Stimulated activated CD4-positive, alpha-beta T cell treated with anti-CD3 and anti-CD28 coated beads, Interleukin-4, amount 100 ng/mL, for 24 hours (primary cell): ENCODE results near the gene PXMP2.
A peak's percentile ranks its signal among the peaks of the same experiment; 100 is the strongest.

Experiments
- DNase-seq: peaks from one replicate; pipeline ENCODE4 v3.0.0-alpha.2; 2020

The PXMP2 gene

GRCh38 chr12:132698341-132698740, 11.0 kb downstream of the PXMP2 start:
- no peak for DNase-seq

DNA sequence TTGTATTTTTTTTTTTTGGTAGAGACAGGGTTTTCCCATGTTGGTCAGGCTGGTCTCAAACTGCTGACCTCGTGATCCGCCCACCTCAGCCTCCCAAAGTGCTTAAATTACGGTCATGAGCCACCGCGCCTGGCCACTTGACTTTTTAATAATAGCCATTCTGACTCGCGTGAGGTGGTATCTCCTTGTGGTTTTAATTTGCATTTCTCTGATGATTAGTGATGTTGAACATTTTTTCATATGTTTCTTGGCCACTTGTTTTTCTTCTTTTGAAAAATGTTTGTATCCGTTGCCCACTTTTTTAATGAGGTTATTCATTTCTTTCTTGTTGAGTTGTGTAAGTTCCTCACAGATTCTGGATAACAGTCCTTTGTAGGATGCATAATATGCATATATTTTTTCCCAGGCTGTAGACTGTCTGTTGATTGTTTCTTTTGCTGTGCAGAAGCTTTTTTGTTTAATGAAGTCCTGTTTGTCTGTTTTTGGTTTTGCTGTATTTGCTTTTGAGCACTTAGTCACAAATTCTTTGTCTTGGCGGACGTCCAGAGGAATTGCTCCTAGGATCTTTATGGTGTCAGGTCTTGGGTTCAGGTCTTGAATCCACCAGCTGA, 12.9 kb downstream of the PXMP2 start:
- DNase-seq, result no peak

DNA sequence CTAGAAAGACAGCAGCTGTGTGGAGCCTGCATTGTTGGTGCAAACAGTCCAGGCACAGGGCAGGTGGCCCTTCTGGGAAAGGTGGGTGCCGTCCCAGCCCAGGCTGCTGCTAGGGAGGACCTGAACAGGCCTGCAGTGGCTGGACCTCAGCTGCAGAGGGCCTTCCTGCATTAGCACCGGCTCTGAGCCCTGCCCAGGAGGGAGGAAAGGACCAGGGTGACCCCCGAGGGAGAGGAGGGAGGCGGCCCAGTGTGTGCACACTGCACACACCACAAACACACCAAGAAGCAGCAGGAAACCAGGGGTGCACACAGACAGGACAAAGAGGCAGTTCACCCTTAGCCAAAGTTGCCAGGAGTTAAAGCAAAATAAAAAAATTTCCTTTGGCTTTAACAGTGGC, 15.3 kb downstream of the PXMP2 start:
- DNase-seq, result no peak

DNA sequence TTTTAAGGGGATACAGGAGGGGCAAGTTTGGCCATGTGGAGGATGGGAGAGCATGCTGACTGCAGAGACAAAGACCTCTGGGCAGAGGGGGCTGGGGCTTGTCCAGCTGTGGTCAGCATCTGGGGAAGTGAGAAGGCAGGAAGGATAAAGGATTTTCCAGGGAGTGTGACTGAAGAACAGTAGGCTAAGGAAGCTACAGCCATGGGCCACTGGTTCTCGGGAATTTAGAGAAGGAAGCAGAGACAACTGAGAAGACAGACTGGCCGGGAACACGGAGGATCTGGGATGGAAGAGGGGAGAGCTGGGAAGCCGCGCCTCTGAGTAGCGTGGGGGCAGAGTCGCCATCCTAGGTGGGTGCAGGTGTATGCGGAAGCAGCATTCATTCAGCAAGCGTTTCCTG, 16.3 kb downstream of the PXMP2 start:
- DNase-seq, result no peak

- DNase-seq, result no peak
These were observed 19.9 kb downstream of the PXMP2 start for GRCh38 chr12:132707241-132707640.

DNA sequence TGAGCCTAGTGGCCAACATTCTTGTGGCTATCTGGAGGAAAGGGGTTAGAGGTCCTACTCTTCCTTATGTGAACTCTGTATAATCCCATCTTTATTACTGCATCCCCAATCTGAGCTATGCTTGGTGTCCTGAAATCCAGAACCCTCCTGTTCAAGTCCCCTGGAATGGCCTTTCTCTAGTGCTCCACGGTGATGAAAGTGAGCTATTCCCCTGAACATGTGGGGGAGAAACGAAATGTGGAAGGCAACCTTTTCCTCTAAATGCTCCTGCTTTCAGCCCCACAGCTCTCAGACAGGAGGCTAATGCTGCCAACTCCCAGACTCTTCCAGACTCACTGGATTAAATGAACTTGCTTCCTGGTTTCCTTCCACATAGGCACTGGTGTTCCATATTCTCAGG, 20.8 kb downstream of the PXMP2 start:
- DNase-seq, result no peak

DNA sequence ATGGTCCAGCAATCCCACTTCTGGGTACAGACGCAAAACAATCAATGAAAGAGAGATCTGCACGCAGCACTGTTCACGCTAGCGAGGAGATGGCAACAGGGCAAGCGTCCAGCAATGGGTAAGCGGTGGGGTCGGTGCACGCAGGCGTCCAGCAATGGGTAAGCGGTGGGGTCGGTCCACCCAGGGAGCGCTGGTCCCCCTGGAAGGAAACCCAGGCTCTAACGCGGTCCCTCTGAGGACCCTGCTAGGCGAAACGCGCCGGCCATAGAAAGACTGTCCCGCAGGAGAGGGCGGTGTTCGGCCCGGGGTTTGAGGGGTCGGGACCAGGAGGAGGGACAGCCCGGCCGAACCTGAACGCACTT, 22.6 kb downstream of the PXMP2 start:
- no peak for DNase-seq

DNA sequence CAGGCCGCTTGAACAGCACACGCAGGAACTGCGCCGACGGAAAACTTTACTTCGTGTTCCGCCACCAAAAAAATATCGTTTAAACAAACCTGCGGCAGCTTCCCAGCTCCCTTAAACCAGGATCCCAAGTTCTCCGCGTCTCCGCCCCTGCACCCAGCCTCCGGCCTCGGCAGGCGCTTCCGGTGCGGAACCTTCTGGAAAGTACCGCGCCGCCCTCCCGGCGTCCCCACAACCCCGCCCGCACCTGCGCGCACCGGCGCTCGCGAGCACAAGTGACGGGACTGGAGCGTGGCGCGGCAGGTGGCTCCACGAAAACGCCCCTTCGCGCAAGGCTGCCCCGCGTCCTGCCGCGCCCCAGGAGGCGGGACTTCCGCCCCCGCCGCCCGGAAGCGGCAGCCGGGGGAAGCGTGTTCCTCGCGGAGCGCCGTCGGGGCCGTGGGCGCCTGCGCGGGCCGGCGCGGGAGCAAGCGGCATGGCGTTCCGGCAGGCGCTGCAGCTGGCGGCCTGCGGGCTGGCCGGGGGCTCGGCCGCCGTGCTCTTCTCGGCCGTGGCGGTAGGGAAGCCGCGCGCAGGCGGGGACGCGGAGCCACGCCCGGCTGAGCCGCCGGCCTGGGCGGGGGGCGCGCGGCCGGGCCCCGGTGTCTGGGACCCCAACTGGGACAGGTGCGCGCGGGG, 23.2 kb downstream of the PXMP2 start, which contains the start of gene PGAM5:
Gene PGAM5 (plus strand): TSS at position 438 of the 675 bp plus-strand sequence. CDS start 35 bp downstream, at position 473.
- peak; percentile 87 for DNase-seq

DNA sequence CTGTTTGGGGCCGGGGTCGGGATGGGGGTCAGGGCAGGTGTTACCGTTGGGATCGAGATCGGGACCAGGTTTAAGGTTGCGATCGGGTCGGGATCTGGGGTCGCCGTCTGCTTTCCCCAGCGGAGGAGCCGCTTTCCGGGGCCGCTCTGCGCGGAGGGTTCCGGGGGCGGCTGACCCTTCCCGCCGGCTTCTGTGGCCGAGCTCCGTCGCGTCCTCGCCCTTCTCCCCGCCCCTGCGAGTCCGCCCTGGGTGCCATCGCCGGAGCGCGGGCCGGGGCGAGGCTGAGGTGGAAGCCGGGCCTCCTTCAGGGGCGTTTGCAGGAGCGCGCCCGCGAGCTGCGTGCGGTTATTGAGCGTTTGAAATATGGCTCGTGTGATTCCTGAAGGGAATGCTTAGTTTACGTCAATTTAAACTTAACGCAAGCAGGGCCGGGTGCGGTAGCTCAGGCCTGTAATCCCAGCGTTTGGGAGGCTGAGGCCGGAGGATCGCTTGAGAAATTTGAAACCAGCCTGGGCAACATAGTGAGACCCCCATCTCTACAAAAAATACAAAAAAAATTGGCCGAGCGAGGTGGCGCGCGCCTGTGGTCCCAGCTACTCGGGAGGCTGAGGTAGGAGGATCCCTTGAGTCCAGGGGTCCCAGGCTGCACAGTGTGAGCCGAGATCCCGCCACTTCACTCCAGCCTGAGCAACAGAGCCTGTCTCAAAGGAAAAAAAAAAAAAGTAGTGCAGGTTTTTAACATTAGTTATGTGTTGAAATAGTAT, 23.9 kb downstream of the PXMP2 start:
- peak; percentile 30 for DNase-seq

- DNase-seq, result no peak
These were observed 25.7 kb downstream of the PXMP2 start for GRCh38 chr12:132713123-132713522.

- no peak for DNase-seq
These were observed 28.5 kb downstream of the PXMP2 start for GRCh38 chr12:132715874-132716273.

- DNase-seq, result no peak
These were observed 29.0 kb downstream of the PXMP2 start for GRCh38 chr12:132716356-132716755.

GRCh38 chr12:132717011-132717410, 29.6 kb downstream of the PXMP2 start:
- DNase-seq, result no peak

GRCh38 chr12:132717531-132718387, 30.4 kb downstream of the PXMP2 start:
- DNase-seq, result no peak

DNA sequence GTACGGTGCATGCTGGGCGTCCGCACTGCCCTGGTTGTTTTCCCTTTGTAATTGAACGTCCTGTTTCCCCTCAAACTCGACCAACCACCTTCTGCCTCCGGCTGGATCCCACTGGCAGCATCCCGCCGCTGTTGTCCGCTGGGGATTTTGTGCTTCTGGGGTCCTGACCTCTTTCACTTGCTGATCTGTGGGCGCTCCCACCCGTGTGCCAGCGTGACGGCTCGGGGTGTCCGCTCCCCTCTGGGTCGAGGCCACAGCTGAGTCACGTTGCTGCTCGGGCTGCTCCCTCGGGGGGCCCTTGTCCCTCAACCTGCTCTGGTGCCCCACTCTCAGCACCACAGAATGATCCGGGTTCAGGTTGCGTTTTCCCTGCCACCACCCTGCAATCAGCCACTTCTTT, 31.3 kb downstream of the PXMP2 start:
- no peak for DNase-seq

DNA sequence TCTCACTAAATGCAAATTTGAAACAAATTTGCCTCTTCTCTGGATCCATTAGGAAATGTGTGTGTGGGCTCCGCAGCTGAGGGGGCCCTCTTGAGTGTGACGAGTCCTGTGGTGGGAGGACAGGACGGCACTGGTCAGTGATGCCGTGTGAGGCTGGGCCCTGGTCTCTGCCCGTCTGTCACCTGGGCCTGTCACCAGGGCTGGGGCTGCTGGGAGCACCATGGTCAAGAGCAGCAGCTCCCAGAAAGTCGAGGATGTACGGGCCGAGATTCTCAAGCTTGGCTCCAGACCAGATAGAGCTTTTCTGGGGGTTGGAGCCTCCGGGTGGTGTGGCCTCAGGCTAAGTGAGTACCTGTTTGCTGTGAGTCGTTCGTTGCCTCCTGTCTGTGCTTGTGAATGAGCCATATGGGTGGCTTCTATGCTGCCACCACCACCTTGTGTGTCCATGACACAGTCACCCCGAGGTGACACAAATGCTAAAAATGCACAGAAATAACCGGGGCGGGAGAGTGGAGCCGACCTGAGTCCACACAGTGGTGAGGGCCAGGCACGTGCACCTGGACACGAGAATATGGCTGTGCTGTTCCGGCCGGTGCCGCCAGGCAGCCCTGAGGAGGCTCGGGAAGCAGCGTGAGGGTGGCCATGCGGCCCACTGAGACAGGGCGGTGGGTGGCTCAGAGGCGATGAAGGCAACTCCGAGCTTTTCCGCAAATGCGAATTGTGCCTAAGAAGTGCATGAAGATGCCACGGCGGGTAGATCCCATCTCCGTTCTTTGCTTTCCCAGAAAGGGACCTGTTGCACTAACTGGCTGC, 32.0 kb downstream of the PXMP2 start:
- DNase-seq, result no peak

DNA sequence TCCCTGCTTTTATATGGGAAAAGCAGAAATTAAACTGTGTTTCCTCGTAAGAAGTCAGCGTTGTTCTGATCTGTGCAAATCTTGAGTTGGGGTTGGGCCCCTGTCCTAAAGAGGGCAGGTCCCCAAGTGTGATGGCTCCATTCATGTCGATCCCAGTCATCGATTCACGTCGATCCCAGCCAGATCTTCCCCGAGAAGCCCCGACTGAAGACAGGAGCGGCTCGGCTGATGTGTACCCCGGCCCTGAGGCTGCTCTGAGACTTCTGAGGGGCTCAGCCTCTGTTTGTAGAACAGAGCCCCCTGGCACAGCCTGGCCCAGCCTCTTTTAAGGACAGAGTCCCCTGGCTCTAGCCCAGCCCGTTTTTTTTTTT, 32.6 kb downstream of the PXMP2 start:
- DNase-seq, result no peak

DNA sequence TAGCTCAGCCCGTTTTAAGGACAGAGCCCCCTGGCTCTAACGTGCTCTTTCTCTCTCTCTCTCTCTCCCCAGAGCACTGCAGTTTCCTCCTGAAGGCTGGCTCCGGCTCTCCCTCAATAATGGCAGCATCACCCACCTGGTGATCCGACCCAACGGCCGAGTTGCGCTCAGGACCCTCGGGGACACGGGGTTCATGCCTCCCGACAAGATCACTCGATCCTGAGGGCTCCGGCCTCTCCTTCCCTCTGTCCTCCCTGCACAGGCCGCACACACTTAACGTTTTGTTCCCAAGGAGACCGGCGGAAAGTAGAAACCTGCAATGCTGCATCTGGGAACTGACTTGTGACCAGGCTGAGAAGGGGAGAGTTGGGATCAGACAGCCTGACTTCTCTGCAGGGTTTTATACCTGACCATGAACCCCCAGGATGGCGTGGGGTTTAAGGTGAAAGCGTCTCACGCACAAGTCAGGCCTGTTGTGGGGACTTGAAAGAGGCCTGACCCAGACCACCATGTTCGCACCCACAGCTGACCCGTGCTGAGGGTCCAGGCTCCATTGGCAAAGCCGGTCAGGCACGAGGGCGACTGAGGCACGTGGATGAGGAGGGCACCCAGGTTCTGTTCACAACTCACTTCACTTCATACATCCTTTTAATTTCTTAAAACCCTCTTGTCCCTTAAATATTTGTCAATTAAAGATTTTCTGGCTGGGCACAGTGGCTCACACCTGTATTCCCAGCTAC, 33.4 kb downstream of the PXMP2 start:
- DNase-seq, result no peak

DNA sequence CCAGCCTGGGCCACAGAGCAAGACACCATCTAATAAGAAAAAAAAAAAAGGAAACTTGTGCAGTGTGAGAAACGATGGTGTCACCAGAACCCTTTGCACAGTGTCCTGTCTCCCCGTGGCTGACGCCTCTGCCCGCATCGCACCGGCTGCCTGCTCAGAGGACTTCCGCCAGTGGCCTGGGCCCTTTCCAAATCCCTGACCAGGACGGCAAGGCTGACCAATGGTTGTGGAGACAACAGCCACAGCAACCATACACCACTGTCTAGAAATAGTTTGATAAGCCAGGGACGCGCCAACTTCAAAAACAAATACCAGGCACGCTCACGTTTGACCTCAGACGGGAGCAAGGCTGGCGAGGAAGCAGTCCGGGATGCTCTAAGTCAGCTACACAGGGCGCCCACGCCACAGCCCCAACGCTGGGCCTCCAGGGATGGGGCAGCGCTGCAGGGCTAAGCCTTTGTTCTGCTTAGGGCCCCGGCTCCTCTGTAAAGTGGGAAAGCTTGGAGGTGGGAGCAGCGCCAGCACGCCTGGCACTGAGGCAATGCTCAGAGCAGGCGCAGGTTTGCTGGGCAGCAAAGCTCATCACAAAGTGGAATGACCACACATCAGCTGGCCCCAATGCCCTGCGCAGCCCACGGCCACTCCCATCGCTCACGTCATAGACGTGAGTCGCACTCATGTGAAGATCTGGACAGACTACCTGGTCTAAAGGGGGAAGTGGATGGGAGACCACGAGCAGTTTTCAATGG, 35.8 kb downstream of the PXMP2 start:
- no peak for DNase-seq

GRCh38 chr12:132723764-132724140, 36.4 kb downstream of the PXMP2 start:
- no peak for DNase-seq
